Astrocyte (in vitro differentiated cells and primary cell): ENCODE measurements around the gene SLC16A3. TPM values are rescaled to one million over a fixed set of nuclear protein-coding genes. Genes with fewer than 3 reads are reported as not detected.

ENCODE experiments used
- DNase-seq: peaks from one replicate; pipeline ENCODE4 v3.0.0-alpha.2; 2010; ENCODE audit warnings: low read depth
- FAIRE-seq: peaks from 2 replicates; lab custom pipeline; 2011; peaks lifted over from hg19 to GRCh38; lab: Jason Lieb, UNC
- H2AFZ ChIP-seq: 2 replicates; pipeline ENCODE4 v1.6.0; 2012; ENCODE audit warnings: low read depth, low read length, inconsistent platforms
- H3K27ac ChIP-seq: 2 replicates; pipeline ENCODE4 v1.5.1; 2011; ENCODE audit warnings: low read depth, low read length, inconsistent platforms
- H3K27me3 ChIP-seq: 2 replicates; pipeline ENCODE4 v1.6.0; 2011; ENCODE audit warnings: low read length, inconsistent platforms; ENCODE audit not compliant: insufficient read depth
- H3K36me3 ChIP-seq: 2 replicates; pipeline ENCODE4 v1.5.1; 2011; ENCODE audit warnings: low read length, inconsistent platforms; ENCODE audit not compliant: insufficient read depth
- H3K4me1 ChIP-seq: 2 replicates; pipeline ENCODE4 v1.5.1; 2011; ENCODE audit warnings: low read length, inconsistent platforms; ENCODE audit not compliant: insufficient read depth
- H3K4me2 ChIP-seq: 2 replicates; pipeline ENCODE4 v1.6.0; 2012; ENCODE audit warnings: low read length, inconsistent platforms
- H3K4me3 ChIP-seq: 2 replicates; pipeline ENCODE4 v1.5.1; 2011; ENCODE audit warnings: low read depth, mild to moderate bottlenecking, low read length, inconsistent platforms; ENCODE audit not compliant: insufficient read depth
- H3K79me2 ChIP-seq: 2 replicates; pipeline ENCODE4 v1.6.0; 2012; ENCODE audit warnings: mild to moderate bottlenecking, low read length, inconsistent platforms; ENCODE audit not compliant: insufficient read depth
- H3K9ac ChIP-seq: 2 replicates; pipeline ENCODE4 v1.6.0; 2012; ENCODE audit warnings: mild to moderate bottlenecking, low read length, inconsistent platforms
- H3K9me3 ChIP-seq: 2 replicates; pipeline ENCODE4 v1.5.1; 2012; ENCODE audit warnings: low read depth, mild to moderate bottlenecking, low read length, inconsistent platforms; ENCODE audit not compliant: insufficient read depth
- H4K20me1 ChIP-seq: 2 replicates; pipeline ENCODE4 v1.6.0; 2012; ENCODE audit warnings: low read length, inconsistent platforms; ENCODE audit not compliant: insufficient read depth
- H3K27ac Mint-ChIP-seq: one replicate; pipeline ENCODE4 v1.8.0; 2021; ENCODE audit warnings: mild to moderate bottlenecking, mixed read lengths; ENCODE audit not compliant: unreplicated experiment
- H3K27me3 Mint-ChIP-seq: one replicate; pipeline ENCODE4 v1.8.0; 2021; ENCODE audit warnings: low read depth, mixed read lengths; ENCODE audit not compliant: unreplicated experiment
- H3K36me3 Mint-ChIP-seq: one replicate; pipeline ENCODE4 v1.8.0; 2021; ENCODE audit warnings: low read depth, mixed read lengths; ENCODE audit not compliant: unreplicated experiment
- H3K4me1 Mint-ChIP-seq: one replicate; pipeline ENCODE4 v1.8.0; 2021; ENCODE audit warnings: low read depth, mixed read lengths; ENCODE audit not compliant: unreplicated experiment
- H3K4me3 Mint-ChIP-seq: one replicate; pipeline ENCODE4 v1.8.0; 2021; ENCODE audit warnings: mild to moderate bottlenecking, moderate library complexity, mixed read lengths; ENCODE audit not compliant: unreplicated experiment
- H3K9me3 Mint-ChIP-seq: one replicate; pipeline ENCODE4 v1.8.0; 2021; ENCODE audit warnings: mild to moderate bottlenecking, mixed read lengths; ENCODE audit not compliant: unreplicated experiment
- CTCF ChIP-seq: IDR thresholded peaks from 2 replicates; pipeline ENCODE4 v1.5.1; 2011; ENCODE audit warnings: low read depth, mild to moderate bottlenecking, inconsistent platforms, low read length, moderate library complexity; ENCODE audit not compliant: insufficient read depth
- EZH2 ChIP-seq: IDR thresholded peaks from 2 replicates; pipeline ENCODE4 v1.6.1; 2012; ENCODE audit warnings: mild to moderate bottlenecking, low read length, inconsistent platforms; ENCODE audit not compliant: insufficient read depth
- total RNA-seq: library from RNA; stranded (reverse); gene quantifications from 2 replicates; pipeline ENCODE4 v1.2.1, GENCODE V29; 2021

SLC16A3 gene
- total RNA-seq, 1 donor from 2014 or later: 292 TPM

GRCh38 chr17:82232876-82233785, 4.3 kb downstream of the SLC16A3 start:
- H4K20me1 ChIP-seq: peaks cover 70% of the 10 kb centered on the region
- peaks cover 75% of the 10 kb centered on the region for H3K79me2 ChIP-seq
- H3K4me1 Mint-ChIP-seq: peaks cover 4% of the 10 kb centered on the region
- H3K27ac ChIP-seq: no peak overlapping the region
- H3K27me3 Mint-ChIP-seq: no peaks in the 10 kb centered on the region
- no peaks in the 10 kb centered on the region for H3K27me3 ChIP-seq
- H3K4me3 Mint-ChIP-seq: no peak overlapping the region
- H2AFZ ChIP-seq: no peak overlapping the region
- no peak overlapping the region for H3K9ac ChIP-seq
- TF ChIP-seq CTCF (no peak), EZH2 (no peak)
- no peak overlapping the region for H3K4me2 ChIP-seq
- no peak overlapping the region for H3K27ac Mint-ChIP-seq
- peaks cover 50% of the 10 kb centered on the region for H3K4me1 ChIP-seq
- DNase-seq: no peak
- no peak overlapping the region for H3K4me3 ChIP-seq
- H3K9me3 ChIP-seq: no peaks in the 10 kb centered on the region
- H3K36me3 Mint-ChIP-seq: no peaks in the 10 kb centered on the region
- no peak for FAIRE-seq
- H3K9me3 Mint-ChIP-seq: no peaks in the 10 kb centered on the region
- H3K36me3 ChIP-seq: no peaks in the 10 kb centered on the region

- Histone ChIP-seq H2AFZ (no peak overlapping the region), H3K27ac (no peak overlapping the region), H3K4me1 (peaks cover 60% of the 10 kb centered on the region), H3K9ac (no peak overlapping the region), H3K4me2 (no peak overlapping the region), H3K36me3 (peaks cover 2% of the 10 kb centered on the region), H3K4me3 (no peak overlapping the region), H4K20me1 (peaks cover 81% of the 10 kb centered on the region), H3K27me3 (no peaks in the 10 kb centered on the region), H3K9me3 (no peaks in the 10 kb centered on the region), H3K79me2 (peaks cover 72% of the 10 kb centered on the region)
- H3K9me3 Mint-ChIP-seq: no peaks in the 10 kb centered on the region
- H3K36me3 Mint-ChIP-seq: peaks cover 3% of the 10 kb centered on the region
- H3K4me3 Mint-ChIP-seq: no peak overlapping the region
- H3K4me1 Mint-ChIP-seq: peaks cover 10% of the 10 kb centered on the region
- no peak overlapping the region for H3K27ac Mint-ChIP-seq
- TF ChIP-seq EZH2 (no peak), CTCF (no peak)
- no peak for FAIRE-seq
- no peak for DNase-seq
- no peaks in the 10 kb centered on the region for H3K27me3 Mint-ChIP-seq
Measured at GRCh38 chr17:82234211-82235055, 5.6 kb downstream of the SLC16A3 start.
